IPS DF 6.9 (cell line): Measurements from ENCODE around the gene DAP.
"Not testable (repeated sequence)": the region's sequence is repeated elsewhere in the genome, so short reads cannot be mapped to it uniquely, and the experiment has no call there.

Experiments
- DNase-seq: peaks from one replicate; pipeline ENCODE4 v3.0.0-alpha.2; 2013; ENCODE audit warnings: low read depth, low spot score
- H3K27ac ChIP-seq: one replicate; pipeline ENCODE4 v1.5.1; 2013; ENCODE audit warnings: low read length, control low read depth
- H3K27me3 ChIP-seq: 2 replicates; pipeline ENCODE4 v1.6.1; 2013; ENCODE audit warnings: mild to moderate bottlenecking, low read length; ENCODE audit not compliant: control insufficient read depth, insufficient read depth
- H3K36me3 ChIP-seq: 2 replicates; pipeline ENCODE4 v1.6.1; 2013; ENCODE audit warnings: low read length; ENCODE audit not compliant: control insufficient read depth, insufficient read depth
- H3K4me1 ChIP-seq: 2 replicates; pipeline ENCODE4 v1.6.1; 2013; ENCODE audit warnings: low read length; ENCODE audit not compliant: control insufficient read depth, insufficient read depth
- H3K4me3 ChIP-seq: 2 replicates; pipeline ENCODE4 v1.5.1; 2013; ENCODE audit warnings: mild to moderate bottlenecking, low read length
- H3K9me3 ChIP-seq: 2 replicates; pipeline ENCODE4 v1.6.1; 2013; ENCODE audit warnings: low read length, inconsistent platforms; ENCODE audit not compliant: control insufficient read depth, insufficient read depth
- WGBS: extraction: QIAGEN DNeasy Blood & Tissue Kit; methylation state at CpG from one replicate; pipeline ENCODE4 v1.1.7; 2013; ENCODE audit warnings: mixed read lengths, missing lambda C conversion rate; ENCODE audit not compliant: insufficient read length, insufficient coverage; 5-methylcytosine and 5-hydroxymethylcytosine counted together

Gene DAP

DNA sequence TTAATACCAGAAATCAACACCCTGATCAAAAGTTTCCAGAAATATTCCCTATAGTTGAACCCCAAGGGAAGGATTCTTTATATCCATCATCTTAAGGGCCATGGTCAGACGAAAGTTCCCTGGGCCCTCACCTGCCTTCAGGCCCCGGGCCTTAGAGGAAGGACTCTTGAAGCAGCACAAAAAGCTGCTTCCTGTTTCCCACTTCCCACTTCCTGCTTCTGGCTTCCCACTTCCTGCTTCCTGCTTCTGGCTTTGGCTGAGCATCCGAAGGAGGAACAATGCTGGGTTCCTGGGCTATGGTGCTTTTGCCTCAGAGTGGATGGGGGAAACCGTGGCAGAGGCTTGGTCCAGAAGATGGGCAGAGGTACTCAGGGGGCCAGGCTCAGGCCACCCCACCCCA is 25.8 kb upstream of the DAP start:
- no CpG with 5 or more reads among the region's 4 CpGs for WGBS
- Histone ChIP-seq H3K4me3 (no peak overlapping the region), H3K27me3 (no peaks in the 10 kb centered on the region), H3K4me1 (no peaks in the 10 kb centered on the region), H3K9me3 (no peaks in the 10 kb centered on the region), H3K27ac (no peak overlapping the region), H3K36me3 (no peaks in the 10 kb centered on the region)
- DNase-seq, result no peak

GRCh38 chr5:10780208-10780607 is 19.2 kb upstream of the DAP start:
- not testable (repeated sequence) for H3K9me3 ChIP-seq, H3K4me3 ChIP-seq, H3K27me3 ChIP-seq, H3K27ac ChIP-seq, H3K36me3 ChIP-seq, DNase-seq, H3K4me1 ChIP-seq
- WGBS, result no CpG with 5 or more reads among the region's 7 CpGs

- Histone ChIP-seq H3K27ac (no peak overlapping the region), H3K4me3 (no peak overlapping the region), H3K27me3 (no peaks in the 10 kb centered on the region), H3K36me3 (no peaks in the 10 kb centered on the region), H3K9me3 (no peaks in the 10 kb centered on the region), H3K4me1 (no peaks in the 10 kb centered on the region)
- no peak for DNase-seq
These were observed 18.6 kb upstream of the DAP start for GRCh38 chr5:10779592-10779991.

DNA sequence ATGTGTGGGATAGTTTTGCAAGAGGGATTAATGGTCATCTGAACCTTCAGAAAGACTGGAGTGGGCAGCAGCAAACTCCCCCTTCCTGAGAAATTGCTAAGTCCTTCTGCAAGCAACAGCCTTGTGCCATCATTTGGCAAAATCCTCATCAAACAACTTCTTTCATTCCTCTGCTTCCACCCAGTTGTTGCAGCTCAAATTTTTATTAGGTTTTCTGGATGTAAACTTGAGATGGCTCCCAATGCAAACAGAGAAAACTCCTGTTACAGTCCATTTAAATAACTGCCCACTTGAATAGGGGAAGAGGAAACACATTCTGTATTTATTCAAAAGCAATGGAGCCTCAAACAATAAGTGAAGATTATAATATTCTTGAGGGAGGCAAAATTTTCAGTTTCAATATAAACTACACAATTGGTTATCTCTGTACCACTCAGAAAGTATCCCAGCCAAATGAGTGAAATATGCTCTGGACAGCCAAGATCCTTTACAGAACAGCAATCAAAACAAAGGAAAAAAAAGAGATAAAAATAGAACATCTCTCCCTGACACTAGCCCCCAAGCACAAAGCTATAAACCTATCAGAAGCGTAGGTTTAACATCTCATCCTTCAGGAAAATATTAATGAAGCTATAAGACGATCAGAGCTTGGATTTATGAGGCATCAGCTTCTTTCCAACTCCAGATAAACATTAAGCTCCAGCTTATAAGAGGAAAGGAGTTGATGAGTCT is 17.3 kb upstream of the DAP start:
- no CpG with 5 or more reads among the region's 2 CpGs for WGBS
- no peak overlapping the region for H3K27ac ChIP-seq
- no peaks in the 10 kb centered on the region for H3K4me1 ChIP-seq
- no peak for DNase-seq
- no peaks in the 10 kb centered on the region for H3K36me3 ChIP-seq
- no peaks in the 10 kb centered on the region for H3K9me3 ChIP-seq
- H3K27me3 ChIP-seq, result no peaks in the 10 kb centered on the region
- H3K4me3 ChIP-seq, result no peak overlapping the region

DNA sequence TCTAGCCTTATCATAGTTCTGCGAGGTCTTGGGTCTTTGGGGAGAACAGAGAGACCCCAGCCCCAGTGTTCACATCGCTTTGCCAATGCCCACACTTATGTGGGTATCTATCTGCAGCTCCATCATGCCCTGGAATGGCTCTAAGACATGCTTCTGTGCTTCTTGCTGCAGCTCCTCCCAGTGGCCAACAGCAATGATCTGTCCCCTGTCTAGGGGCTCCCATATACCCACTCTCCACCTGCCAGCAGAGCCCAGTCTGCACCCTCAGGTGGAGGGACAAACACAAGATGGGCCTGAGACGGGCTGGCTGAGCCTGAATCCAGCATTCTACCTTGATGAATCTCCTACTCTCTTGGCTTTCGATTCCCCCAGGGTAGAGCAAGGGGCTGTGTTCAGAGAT is 14.6 kb upstream of the DAP start:
- no peak overlapping the region for H3K27ac ChIP-seq
- no peak overlapping the region for H3K4me3 ChIP-seq
- H3K36me3 ChIP-seq, result no peaks in the 10 kb centered on the region
- no peaks in the 10 kb centered on the region for H3K9me3 ChIP-seq
- WGBS, result no CpG with 5 or more reads among the region's 4 CpGs
- no peaks in the 10 kb centered on the region for H3K27me3 ChIP-seq
- DNase-seq, result no peak
- no peaks in the 10 kb centered on the region for H3K4me1 ChIP-seq

DNA sequence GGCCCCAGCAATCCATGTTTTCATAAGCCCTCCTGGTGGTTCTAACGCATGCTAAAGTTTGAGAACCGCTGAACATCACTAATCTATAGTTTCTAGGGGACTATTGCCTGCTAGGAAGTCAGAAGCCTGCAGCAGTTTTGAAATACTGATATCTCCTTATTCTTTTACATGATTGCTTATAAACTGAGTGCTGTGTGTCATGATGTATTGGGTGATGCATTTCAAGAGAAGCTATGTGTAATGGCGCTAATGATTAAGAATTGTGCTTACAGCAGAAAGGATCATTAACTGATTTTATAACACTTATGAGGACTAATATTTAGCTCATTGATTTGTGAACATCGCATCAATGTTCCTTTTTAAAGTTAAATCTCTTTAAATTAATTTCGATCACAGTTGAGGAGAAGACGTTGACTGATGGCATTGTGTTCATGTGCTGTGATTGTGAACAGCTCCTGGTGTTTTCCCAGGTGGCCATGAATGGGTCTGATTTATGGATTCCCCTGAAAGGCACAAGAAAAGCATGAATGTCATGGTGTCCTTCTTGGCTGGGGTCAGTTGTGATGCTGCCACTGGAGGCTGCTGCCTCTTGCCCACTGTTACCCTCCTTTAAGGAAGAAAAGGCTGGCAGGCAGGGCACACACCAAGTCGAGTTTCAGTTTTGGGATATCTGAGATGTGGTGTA is 12.0 kb upstream of the DAP start:
- Histone ChIP-seq H3K36me3 (no peaks in the 10 kb centered on the region), H3K27me3 (no peaks in the 10 kb centered on the region), H3K4me3 (no peak overlapping the region), H3K27ac (no peak overlapping the region), H3K9me3 (no peaks in the 10 kb centered on the region), H3K4me1 (no peaks in the 10 kb centered on the region)
- no CpG with 5 or more reads among the region's 7 CpGs for WGBS
- no peak for DNase-seq

DNA sequence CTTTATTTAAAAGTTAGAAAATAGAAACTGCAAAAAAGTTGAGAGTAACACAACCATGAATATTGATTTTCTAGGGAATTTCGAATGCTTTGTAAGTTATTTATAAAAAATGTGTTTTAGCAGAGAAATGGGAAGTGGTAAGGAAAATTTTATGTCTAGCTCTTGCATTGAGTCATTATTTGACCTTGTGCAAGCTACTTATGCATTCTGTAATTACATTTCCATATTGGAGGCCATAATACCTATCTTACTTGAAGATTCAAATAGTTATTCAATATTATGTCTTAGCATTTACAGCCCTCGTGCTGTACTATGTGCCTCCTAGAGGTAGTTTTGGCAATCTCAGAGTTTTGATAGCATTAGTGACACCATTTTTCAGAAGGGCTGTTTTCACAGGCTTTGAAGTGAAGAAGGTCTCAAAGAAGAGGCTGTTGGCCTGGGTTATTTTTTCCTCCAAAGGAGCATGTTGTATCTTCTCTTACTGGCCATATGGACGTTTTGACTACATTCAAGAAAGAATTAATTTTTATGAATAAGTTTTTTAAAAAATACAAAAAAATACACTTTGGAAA is 7.4 kb upstream of the DAP start:
- Histone ChIP-seq H3K4me1 (no peaks in the 10 kb centered on the region), H3K36me3 (no peaks in the 10 kb centered on the region), H3K27me3 (no peaks in the 10 kb centered on the region), H3K27ac (no peak overlapping the region), H3K4me3 (no peak overlapping the region), H3K9me3 (no peaks in the 10 kb centered on the region)
- no peak for DNase-seq
- 100% methylated on average over 1 of the region's 3 CpGs for WGBS

GRCh38 chr5:10762776-10763500 is 1.9 kb upstream of the DAP start:
- DNase-seq, result no peak
- Histone ChIP-seq H3K27me3 (no peaks in the 10 kb centered on the region), H3K27ac (no peak overlapping the region), H3K9me3 (no peaks in the 10 kb centered on the region), H3K36me3 (no peaks in the 10 kb centered on the region), H3K4me1 (peaks cover 1% of the 10 kb centered on the region; the same call in 1 of the 2 replicates), H3K4me3 (no peak overlapping the region)
- WGBS, result no CpG with 5 or more reads among the region's 10 CpGs

- no peak for DNase-seq
- H3K4me3 ChIP-seq, result peak overlapping the region; percentile 59; the same call in 1 of the 2 replicates
- H3K27ac ChIP-seq, result no peak overlapping the region
- H3K4me1 ChIP-seq, result peaks cover 1% of the 10 kb centered on the region; the same call in 1 of the 2 replicates
- no CpG with 5 or more reads among the region's 17 CpGs for WGBS
- H3K9me3 ChIP-seq, result no peaks in the 10 kb centered on the region
- H3K27me3 ChIP-seq, result no peaks in the 10 kb centered on the region
- H3K36me3 ChIP-seq, result no peaks in the 10 kb centered on the region
These were observed 1.1 kb upstream of the DAP start for GRCh38 chr5:10761933-10762775.

GRCh38 chr5:10760921-10761184 is 181 bp downstream of the DAP start:
- peak overlapping the region; percentile 42; the same call in 1 of the 2 replicates for H3K4me3 ChIP-seq
- H3K4me1 ChIP-seq, result peaks cover 1% of the 10 kb centered on the region; the same call in 1 of the 2 replicates
- no peaks in the 10 kb centered on the region for H3K9me3 ChIP-seq
- no peak overlapping the region for H3K27ac ChIP-seq
- DNase-seq, result no peak
- no CpG with 5 or more reads among the region's 42 CpGs for WGBS
- H3K36me3 ChIP-seq, result no peaks in the 10 kb centered on the region
- no peaks in the 10 kb centered on the region for H3K27me3 ChIP-seq
